Measurements from ENCODE around the gene NARF.
A peak's percentile ranks its signal among the peaks of the same experiment; 100 is the strongest.
"Not testable (repeated sequence)": the region's sequence is repeated elsewhere in the genome, so short reads cannot be mapped to it uniquely, and the experiment has no call there.

The NARF gene

DNA sequence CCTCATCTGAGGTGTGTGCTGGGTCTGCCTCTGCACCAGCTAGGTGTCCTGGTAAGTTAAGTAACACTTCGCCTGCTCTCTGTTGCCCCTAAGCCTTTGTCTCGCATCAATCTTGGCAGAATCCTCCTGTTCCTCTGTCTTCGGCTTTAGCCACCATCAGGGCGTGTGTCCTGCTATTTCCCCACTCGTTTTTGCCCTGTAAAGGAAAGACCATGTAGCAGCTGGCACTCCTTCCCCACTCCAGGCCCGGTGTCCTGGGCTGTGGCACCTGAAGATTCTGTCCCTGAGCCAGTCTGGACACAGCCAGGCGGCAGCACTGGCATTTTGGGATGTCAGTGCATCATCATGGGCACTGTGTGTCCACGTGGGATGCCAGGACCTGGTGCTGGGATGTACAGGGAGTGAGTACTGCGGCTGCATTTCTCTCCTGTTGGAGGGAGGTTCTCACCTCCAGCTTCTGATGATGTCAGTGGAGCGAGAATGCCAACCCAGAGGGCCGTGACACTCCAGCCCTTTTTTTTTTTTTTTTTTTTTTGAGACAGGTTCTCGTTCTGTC lies 34.8 kb downstream of the NARF start:
- H3K4me1 Mint-ChIP-seq: peaks cover 12% of the 10 kb centered on the region
- no peak overlapping the region for H3K4me3 Mint-ChIP-seq
- H3K9me3 Mint-ChIP-seq: no peaks in the 10 kb centered on the region
- peak overlapping the region; percentile 51 for H3K27ac Mint-ChIP-seq
- no peaks in the 10 kb centered on the region for H3K27me3 Mint-ChIP-seq
- H3K36me3 Mint-ChIP-seq: no peaks in the 10 kb centered on the region

DNA sequence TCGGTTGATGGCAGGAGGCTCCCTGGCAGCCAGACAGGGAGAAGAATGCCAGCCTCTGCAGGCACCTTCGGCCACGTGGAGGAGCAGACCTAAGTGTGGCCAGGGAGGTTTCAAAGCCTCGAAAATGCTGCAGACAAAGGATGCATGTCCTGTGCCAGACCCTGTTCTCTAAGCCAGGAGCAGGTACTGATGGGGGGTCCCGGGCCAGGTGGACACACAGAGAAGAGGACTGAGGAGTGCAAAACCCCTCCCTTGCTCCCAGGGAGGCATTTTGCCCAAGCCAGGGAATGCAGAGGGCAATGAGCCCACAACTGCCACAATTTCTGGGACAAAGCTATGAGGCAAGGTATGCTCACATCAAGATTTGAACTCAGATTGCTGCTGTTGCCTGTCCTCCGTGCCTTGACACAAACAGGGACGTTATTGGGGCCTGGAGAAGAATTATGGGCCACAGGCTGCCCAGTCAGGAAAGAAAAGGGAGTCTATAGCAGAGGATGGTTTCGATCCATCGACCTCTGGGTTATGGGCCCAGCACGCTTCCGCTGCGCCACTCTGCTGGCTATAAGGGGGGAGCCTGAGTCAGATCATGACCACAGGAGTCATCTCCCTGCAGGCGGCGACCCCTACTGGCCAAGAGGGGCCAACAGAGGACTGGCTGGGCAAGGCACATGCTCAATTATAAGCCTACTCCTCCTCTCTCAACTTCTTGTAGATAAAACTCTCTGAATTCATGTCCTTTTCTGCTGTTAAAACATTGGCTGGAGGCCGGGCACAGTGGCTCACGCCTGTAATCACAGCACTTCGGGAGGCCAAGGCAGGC lies 35.9 kb downstream of the NARF start:
- no peaks in the 10 kb centered on the region for H3K36me3 Mint-ChIP-seq
- H3K27me3 Mint-ChIP-seq: no peaks in the 10 kb centered on the region
- peak overlapping the region; percentile 59 for H3K4me3 Mint-ChIP-seq

DNA sequence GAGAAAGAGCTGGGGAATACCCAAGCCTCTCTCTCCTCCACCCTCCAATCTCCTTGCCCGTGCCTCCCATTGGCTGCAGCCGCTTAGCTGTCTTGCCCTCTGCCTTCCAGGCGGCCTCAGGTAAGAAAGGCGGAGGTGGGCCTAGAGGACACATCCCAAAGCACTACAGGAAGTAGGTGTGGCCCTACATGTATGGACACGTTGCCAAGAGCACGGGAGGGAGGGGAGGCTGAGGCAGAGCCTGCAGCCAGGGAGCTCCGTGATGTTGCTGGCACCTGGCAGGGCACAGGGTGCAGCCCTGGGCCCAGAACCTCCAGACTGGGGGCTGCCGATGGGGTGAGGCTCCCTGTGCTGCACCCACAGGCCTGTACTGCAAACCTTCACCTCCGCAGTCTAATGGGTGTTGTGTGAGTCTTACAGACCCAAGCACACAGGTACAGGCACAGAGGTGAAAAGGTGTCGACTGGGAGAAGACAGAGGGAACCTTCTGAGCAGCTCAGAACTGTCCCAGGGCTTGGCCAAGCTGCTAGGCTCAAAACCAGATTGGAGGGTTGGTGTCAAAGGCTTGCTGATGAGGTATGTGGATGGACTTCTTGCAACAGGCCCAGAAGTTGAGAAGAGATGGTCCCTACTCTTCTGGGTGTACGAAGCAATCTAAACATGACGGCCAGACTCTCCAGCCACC lies 37.4 kb downstream of the NARF start:
- H3K4me1 Mint-ChIP-seq: peaks cover 12% of the 10 kb centered on the region
- H3K9me3 Mint-ChIP-seq: no peaks in the 10 kb centered on the region
- H3K36me3 Mint-ChIP-seq: no peaks in the 10 kb centered on the region
- no peaks in the 10 kb centered on the region for H3K27me3 Mint-ChIP-seq
- peak overlapping the region; percentile 71 for H3K4me3 Mint-ChIP-seq
- peak overlapping the region; percentile 59 for H3K27ac Mint-ChIP-seq

More for the DNA sequence above, 35.9 kb downstream of the NARF start:
- peak overlapping the region; percentile 98 for H3K27ac Mint-ChIP-seq
- H3K4me1 Mint-ChIP-seq: peaks cover 12% of the 10 kb centered on the region
- H3K9me3 Mint-ChIP-seq: no peaks in the 10 kb centered on the region

- Mint-ChIP-seq H3K4me3 (peak overlapping the region; percentile 71), H3K36me3 (no peaks in the 10 kb centered on the region), H3K27ac (peak overlapping the region; percentile 59), H3K27me3 (no peaks in the 10 kb centered on the region), H3K4me1 (peaks cover 12% of the 10 kb centered on the region), H3K9me3 (no peaks in the 10 kb centered on the region)
These were observed 38.2 kb downstream of the NARF start for GRCh38 chr17:82496529-82497434.

DNA sequence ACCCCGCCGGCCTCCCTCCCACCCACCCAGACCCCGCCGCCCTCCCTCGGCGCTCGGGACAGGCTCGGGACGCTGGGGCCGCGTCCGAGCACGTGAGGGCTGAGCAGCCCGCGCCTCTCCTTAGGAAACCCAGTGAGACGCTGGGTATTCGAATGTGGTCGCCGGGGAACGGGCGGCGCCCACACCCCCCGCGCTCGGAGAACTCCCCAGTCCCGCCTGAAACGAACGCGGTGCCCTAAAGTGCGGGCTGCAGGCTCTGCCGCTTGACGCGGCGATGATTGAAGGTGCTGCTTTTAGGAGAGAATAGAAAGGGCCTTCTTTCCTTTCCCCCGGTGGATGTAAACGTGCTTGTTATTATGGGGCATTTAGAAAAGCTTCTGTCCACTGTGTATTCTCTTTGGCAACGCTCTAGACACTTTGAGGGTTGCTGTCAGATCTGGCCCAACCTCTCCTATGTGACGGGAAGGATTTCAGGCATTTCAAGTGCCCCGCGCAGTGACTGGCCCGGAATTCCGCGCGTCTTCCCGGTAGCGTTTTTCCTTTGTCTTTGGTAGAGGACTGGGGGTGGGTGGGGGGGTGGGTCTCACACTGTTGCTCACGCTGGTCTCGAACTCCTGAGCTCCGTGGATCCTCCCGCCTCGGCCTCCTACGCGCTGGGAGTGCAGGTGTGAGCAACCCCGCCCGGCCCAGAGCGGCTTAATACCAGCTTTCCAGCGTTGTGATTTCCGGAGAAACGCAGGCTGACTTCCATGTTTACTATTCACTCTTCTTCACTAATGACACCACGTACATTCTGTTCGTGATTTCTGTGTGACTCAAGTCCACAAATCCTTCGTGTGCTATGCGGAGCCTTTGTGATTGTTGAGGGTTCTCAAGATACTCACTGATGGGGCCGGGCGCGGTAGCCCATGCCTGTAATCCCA lies 39.2 kb downstream of the NARF start:
- H3K4me1 Mint-ChIP-seq: peaks cover 12% of the 10 kb centered on the region
- H3K27me3 Mint-ChIP-seq: no peaks in the 10 kb centered on the region
- no peaks in the 10 kb centered on the region for H3K9me3 Mint-ChIP-seq
- peak overlapping the region; percentile 89 for H3K4me3 Mint-ChIP-seq
- H3K36me3 Mint-ChIP-seq: no peaks in the 10 kb centered on the region
- H3K27ac Mint-ChIP-seq: peak overlapping the region; percentile 89

DNA sequence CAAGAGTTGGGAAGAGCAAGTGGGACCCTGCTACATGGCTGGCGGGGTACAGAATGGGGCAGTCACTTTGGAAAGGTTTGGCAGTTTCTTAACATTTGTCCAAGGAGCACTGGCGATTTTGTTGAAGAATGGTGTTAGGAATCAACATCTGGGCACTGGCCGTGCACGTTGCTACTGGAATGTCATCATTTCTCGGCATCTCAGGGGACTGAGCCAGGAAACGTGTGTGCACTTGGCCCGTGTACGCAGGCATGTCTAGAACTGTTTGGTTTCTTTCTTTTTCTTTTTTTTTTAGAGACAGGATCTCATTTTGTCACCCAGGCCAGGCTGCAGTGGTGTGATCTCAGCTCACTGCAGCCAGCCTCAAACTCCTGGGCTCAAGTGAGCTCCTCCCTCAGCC lies 43.7 kb downstream of the NARF start:
- Mint-ChIP-seq H3K36me3 (no peaks in the 10 kb centered on the region), H3K27ac (no peak overlapping the region), H3K4me1 (peaks cover 13% of the 10 kb centered on the region), H3K27me3 (no peaks in the 10 kb centered on the region), H3K4me3 (no peak overlapping the region), H3K9me3 (no peaks in the 10 kb centered on the region)

- no peak overlapping the region for H3K27ac Mint-ChIP-seq
- no peaks in the 10 kb centered on the region for H3K9me3 Mint-ChIP-seq
- no peaks in the 10 kb centered on the region for H3K27me3 Mint-ChIP-seq
- peaks cover 5% of the 10 kb centered on the region for H3K4me1 Mint-ChIP-seq
- H3K36me3 Mint-ChIP-seq: no peaks in the 10 kb centered on the region
- H3K4me3 Mint-ChIP-seq: no peak overlapping the region
These were observed 44.7 kb downstream of the NARF start for GRCh38 chr17:82503094-82503727.

DNA sequence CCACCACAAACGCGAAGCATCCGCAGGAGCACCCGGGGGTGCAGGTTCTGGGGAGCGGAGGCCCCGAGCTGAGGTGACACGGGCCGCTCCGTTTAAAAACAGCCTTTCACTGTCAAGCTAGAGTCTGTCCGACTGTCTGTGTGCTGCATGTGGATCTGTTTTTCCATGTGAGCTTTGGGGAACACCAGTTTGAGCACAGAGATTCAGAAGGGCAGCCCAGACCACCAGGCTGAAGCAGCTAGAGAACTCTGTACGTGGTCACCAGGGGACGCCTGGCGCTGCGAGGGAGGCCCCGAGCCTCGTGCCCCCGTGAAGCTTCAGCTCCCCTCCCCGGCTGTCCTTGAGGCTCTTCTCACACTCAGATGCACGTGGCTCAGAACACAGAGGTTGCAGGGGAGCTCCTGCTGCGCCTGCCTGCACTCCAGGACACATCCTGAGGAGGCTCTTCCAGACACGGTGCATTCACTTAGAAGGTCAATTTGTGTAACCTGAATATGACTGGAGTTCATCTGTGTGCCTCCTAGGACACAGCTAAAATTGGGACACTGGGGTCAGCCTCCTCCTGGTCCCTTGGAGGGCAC lies 45.3 kb downstream of the NARF start:
- H3K9me3 Mint-ChIP-seq: no peaks in the 10 kb centered on the region
- H3K4me3 Mint-ChIP-seq: no peak overlapping the region
- no peak overlapping the region for H3K27ac Mint-ChIP-seq
- H3K27me3 Mint-ChIP-seq: no peaks in the 10 kb centered on the region
- H3K36me3 Mint-ChIP-seq: no peaks in the 10 kb centered on the region
- H3K4me1 Mint-ChIP-seq: peaks cover 5% of the 10 kb centered on the region

- Mint-ChIP-seq H3K4me3 (no peak overlapping the region), H3K27ac (no peak overlapping the region), H3K27me3 (no peaks in the 10 kb centered on the region), H3K9me3 (no peaks in the 10 kb centered on the region), H3K36me3 (no peaks in the 10 kb centered on the region), H3K4me1 (peaks cover 5% of the 10 kb centered on the region)
These were observed 46.8 kb downstream of the NARF start for GRCh38 chr17:82505296-82505695.

DNA sequence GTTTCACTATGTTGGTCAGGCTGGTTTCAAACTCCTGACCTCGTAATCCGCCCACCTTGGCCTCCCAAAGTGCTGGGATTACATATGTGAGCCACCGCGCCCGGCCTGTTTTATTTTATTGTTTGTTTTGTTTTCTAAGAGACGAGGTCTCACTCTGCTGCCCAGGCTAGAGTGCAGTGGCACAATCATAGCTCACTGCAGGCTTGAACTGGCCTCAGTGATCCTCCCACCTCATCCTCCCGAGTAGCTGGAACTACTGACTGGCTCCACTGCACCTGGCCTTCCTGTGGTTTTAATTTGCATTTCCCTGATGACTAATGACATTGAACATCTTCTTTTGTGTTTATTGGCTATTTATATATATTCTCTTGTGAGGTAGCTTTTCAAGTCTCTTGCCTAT lies 47.9 kb downstream of the NARF start:
- not testable (repeated sequence) for H3K4me1 Mint-ChIP-seq, H3K9me3 Mint-ChIP-seq, H3K27ac Mint-ChIP-seq, H3K36me3 Mint-ChIP-seq, H3K4me3 Mint-ChIP-seq, H3K27me3 Mint-ChIP-seq

DNA sequence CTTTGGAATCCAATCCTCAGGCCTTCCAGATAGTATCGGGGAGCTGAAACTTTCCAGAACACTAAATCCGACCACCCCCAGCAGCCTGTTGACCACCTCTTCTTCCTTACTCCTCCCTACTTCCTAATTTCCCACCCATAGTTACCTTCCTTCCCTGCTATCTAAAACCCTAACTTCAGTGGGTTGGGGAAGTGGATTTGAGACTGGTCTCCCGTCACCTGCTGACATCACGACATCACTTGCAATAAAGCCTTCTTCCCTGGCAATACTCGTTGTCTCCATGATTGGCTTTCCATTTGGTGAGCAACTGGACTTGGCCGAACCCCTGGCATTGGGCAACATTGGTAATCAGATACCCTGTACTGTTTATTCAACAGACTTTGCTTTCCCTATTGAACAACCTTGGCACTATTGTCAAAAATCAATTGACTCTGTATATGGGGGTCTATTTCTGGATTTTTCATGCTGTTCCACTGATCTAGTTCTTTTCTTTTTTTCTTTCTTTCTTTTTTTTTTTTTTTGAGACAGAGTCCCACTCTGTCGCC lies 49.2 kb downstream of the NARF start:
- Mint-ChIP-seq H3K4me1 (peaks cover 5% of the 10 kb centered on the region), H3K9me3 (no peaks in the 10 kb centered on the region), H3K4me3 (no peak overlapping the region), H3K36me3 (no peaks in the 10 kb centered on the region), H3K27ac (peak overlapping the region; percentile 43), H3K27me3 (no peaks in the 10 kb centered on the region)

GRCh38 chr17:82511642-82512041 lies 53.1 kb downstream of the NARF start:
- H3K27me3 Mint-ChIP-seq, H3K4me1 Mint-ChIP-seq, H3K36me3 Mint-ChIP-seq, H3K4me3 Mint-ChIP-seq, H3K27ac Mint-ChIP-seq, H3K9me3 Mint-ChIP-seq: not testable (repeated sequence)

GRCh38 chr17:82513864-82514263 lies 55.3 kb downstream of the NARF start:
- not testable (repeated sequence) for H3K27me3 Mint-ChIP-seq, H3K4me3 Mint-ChIP-seq, H3K27ac Mint-ChIP-seq, H3K36me3 Mint-ChIP-seq, H3K9me3 Mint-ChIP-seq, H3K4me1 Mint-ChIP-seq

All from activated naive CD4-positive, alpha-beta T cell treated with anti-CD3 and anti-CD28 coated beads, Interleukin-2, amount 50 U/mL, for 24 hours (primary cell).